Measurements from ENCODE around the gene SERPINI1. TPM values are rescaled to one million over a fixed set of nuclear protein-coding genes. Genes with fewer than 3 reads are reported as not detected.

SERPINI1 gene
- total RNA-seq, 1 experiment from 2014 or later: 6.0 TPM

DNA sequence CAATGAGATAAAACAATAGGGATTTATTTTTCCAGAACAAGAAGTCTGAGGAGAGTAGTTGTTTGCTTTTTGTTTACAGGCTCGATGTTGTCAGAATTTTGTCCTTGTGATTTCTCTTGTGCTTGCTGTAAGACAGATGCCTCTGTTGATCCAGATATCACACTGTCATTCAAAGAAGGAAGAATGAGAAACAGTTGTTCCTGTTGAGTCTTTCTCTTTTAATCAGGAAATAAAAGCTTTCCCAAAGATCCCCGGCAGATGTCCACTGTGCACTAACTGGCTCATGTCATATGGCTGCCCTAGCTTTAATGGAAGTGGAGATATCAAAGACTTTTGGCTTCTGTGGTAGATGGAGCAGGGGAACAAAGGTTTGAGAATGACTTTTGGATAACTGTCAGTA lies 6.8 kb downstream of the SERPINI1 start:
- H3K36me3 Mint-ChIP-seq (ENCODE audit: insufficient read depth in 1 of 3, low read depth in 3 of 3): no peaks in the 10 kb centered on the region
- Histone ChIP-seq H3K23ac (ENCODE audit: insufficient read length, low read depth, low read length) (no peak overlapping the region), H2AK5ac (ENCODE audit: insufficient read length, low read length) (no peak overlapping the region), H3T11ph (ENCODE audit: low read length) (no peak overlapping the region), H4K91ac (ENCODE audit: insufficient read length, low read depth, low read length) (no peak overlapping the region), H3K79me2 (ENCODE audit: insufficient read depth, low read length) (no peaks in the 10 kb centered on the region), H3K14ac (ENCODE audit: insufficient read depth, low read length) (no peak overlapping the region), H2BK12ac (ENCODE audit: insufficient read length, low read depth, low read length) (no peak overlapping the region), H3K9ac (ENCODE audit: extremely low read depth, insufficient read length, low read length) (no peak overlapping the region), H3K79me1 (ENCODE audit: insufficient read depth, low read depth, low read length, poor library complexity, severe bottlenecking) (no peaks in the 10 kb centered on the region), H2AFZ (ENCODE audit: low read length) (no peak overlapping the region), H3K4me1 (ENCODE audit: insufficient read depth, low read length) (no peaks in the 10 kb centered on the region), H4K20me1 (ENCODE audit: control insufficient read depth, insufficient read depth, insufficient read length) (no peaks in the 10 kb centered on the region), H3K4ac (ENCODE audit: low read depth, low read length) (no peak overlapping the region), H3K9me3 (ENCODE audit: control insufficient read depth, low read depth, low read length) (no peaks in the 10 kb centered on the region), H3K27me3 (ENCODE audit: insufficient read depth, low read length) (no peaks in the 10 kb centered on the region), H3K18ac (ENCODE audit: insufficient read length, low read depth, low read length) (no peak overlapping the region), H3K23me2 (ENCODE audit: insufficient read length, low read depth, low read length, poor library complexity, severe bottlenecking) (no peaks in the 10 kb centered on the region), H3K56ac (ENCODE audit: insufficient read length, low read depth, low read length) (no peak overlapping the region), H2BK15ac (ENCODE audit: low read depth, low read length) (no peak overlapping the region), H3K4me2 (ENCODE audit: insufficient read depth, insufficient read length, low read length) (no peak overlapping the region), H2BK5ac (ENCODE audit: insufficient read length, low read length) (no peak overlapping the region), H3K27ac (ENCODE audit: insufficient read length, low read depth, low read length) (no peak overlapping the region), H2BK120ac (ENCODE audit: low read depth, low read length, poor library complexity, severe bottlenecking) (no peak overlapping the region), H2BK20ac (ENCODE audit: low read depth, low read length, poor library complexity, severe bottlenecking) (no peak overlapping the region), H4K8ac (replicated peaks; ENCODE audit: insufficient read length, low read depth, low read length) (no peak overlapping the region), H4K5ac (ENCODE audit: insufficient read length, low read depth, low read length) (no peak overlapping the region)
- H3K4me3 Mint-ChIP-seq: no peak overlapping the region
- 0 out of 7 replicates have a peak overlapping the region, but pooled peaks of 1 of the 3 experiments have one; percentile 24 for H3K27ac Mint-ChIP-seq
- no CpG with 5 or more reads among the region's 2 CpGs for WGBS (ENCODE audit: extremely low coverage, insufficient read length, low lambda C conversion rate)
- no peak for DNase-seq
- H3K9me3 Mint-ChIP-seq: no peaks in the 10 kb centered on the region
- H3K27me3 Mint-ChIP-seq (ENCODE audit: low read depth): no peaks in the 10 kb centered on the region
- TF ChIP-seq CTCF (conservative IDR thresholded peaks at IDR 0.05): no peak
- H3K4me1 Mint-ChIP-seq: peaks cover 0 to under 1% of the 10 kb centered on the region in 2 experiments; a peak in 3 of 4 replicates

Data from H9 (cell line).